ENCODE data around the gene PCMT1. TPM values are rescaled to one million over a fixed set of nuclear protein-coding genes. Genes with fewer than 3 reads are reported as not detected.

The PCMT1 gene
- total RNA-seq, result 44.9 and 50.8 TPM in 2 replicates

DNA sequence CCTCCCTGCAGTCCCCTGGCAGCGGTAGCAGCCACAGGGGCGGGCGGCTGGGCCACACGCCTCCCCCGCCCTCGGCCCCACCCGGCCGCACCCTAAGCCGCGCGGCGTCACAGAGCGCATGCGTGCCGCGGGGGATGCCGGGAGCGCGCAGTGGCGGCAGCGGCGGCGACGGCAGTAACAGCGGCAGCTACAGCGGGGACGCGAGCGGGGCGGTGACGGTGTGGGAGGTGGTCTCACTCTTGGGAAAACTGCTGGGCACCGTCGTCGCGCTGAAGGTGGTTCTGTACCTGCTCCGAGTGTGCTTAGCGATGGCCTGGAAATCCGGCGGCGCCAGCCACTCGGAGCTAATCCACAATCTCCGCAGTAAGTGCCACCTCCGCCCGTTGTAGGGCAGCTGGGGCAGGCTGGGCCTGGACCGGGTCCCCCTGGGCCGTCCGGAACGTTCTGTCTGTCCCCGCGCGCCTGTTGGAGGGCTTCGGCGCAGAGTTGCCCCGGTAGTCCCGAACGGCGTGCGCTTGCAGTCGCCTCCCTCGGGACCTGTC is at the start of gene PCMT1:
Gene PCMT1 (plus strand): TSS at position 148 of the 542 bp plus-strand sequence. CDS start 161 bp downstream, at position 309.
- ChIA-PET CTCF (no interaction called here), POLR2A (interaction anchor here (0.6 to 5.5 kb wide), 7 partner anchors 14 to 1506 kb away, joined by 3 to 55 read pairs (median 3); partner anchors contain the start of genes LATS1 and PPIL4)
- Mint-ChIP-seq H3K9me3 (no peaks in the 10 kb centered on the region), H3K4me3 (peak within 1 kb of the TSS; percentile 88), H3K36me3 (ENCODE audit: low read depth) (peaks cover 10% of the 10 kb centered on the region), H3K27me3 (no peaks in the 10 kb centered on the region), H3K4me1 (peaks cover 29% of the 10 kb centered on the region), H3K27ac (peak within 1 kb of the TSS; percentile 88)
- intact Hi-C loops (cut with micrococcal nuclease), result loop anchor here (1.0 to 5.0 kb wide), 3 partner anchors 12 to 432 kb away; partner anchors contain the start of genes GINM1 and TAB2
- TF ChIP-seq, protein P1, sequence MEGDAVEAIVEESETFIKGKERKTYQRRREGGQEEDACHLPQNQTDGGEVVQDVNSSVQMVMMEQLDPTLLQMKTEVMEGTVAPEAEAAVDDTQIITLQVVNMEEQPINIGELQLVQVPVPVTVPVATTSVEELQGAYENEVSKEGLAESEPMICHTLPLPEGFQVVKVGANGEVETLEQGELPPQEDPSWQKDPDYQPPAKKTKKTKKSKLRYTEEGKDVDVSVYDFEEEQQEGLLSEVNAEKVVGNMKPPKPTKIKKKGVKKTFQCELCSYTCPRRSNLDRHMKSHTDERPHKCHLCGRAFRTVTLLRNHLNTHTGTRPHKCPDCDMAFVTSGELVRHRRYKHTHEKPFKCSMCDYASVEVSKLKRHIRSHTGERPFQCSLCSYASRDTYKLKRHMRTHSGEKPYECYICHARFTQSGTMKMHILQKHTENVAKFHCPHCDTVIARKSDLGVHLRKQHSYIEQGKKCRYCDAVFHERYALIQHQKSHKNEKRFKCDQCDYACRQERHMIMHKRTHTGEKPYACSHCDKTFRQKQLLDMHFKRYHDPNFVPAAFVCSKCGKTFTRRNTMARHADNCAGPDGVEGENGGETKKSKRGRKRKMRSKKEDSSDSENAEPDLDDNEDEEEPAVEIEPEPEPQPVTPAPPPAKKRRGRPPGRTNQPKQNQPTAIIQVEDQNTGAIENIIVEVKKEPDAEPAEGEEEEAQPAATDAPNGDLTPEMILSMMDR (IDR thresholded peaks at IDR 0.05), result no peak
- DNase-seq (peak; percentile 97), ATAC-seq (ENCODE audit: low read depth) (peak; percentile 87)

DNA sequence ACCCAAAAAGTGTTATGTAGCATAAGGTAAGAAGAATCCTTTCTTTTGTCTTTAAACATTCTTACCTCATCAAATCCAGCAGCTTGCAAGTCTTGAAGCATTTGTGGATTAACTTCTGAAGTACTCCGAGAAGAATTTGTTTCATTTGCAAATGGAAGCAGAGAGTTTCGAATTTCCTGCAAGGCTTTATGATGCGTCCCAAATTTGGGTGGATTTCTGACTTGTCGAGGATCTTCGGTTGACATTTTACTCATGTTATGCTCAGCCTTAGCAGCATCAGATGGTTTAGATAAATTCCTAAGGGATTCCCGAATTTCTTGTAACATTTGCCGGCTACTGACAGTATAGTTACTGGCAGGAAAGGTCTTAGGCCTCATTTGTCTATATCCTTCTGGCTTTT is 47.8 kb upstream of the PCMT1 start:
- TF ChIP-seq, protein P1 (IDR thresholded peaks at IDR 0.05), result no peak
- Mint-ChIP-seq H3K36me3 (ENCODE audit: low read depth) (peaks cover 29% of the 10 kb centered on the region), H3K27me3 (no peaks in the 10 kb centered on the region), H3K4me3 (no peak overlapping the region), H3K27ac (no peak overlapping the region), H3K9me3 (no peaks in the 10 kb centered on the region), H3K4me1 (peaks cover 12% of the 10 kb centered on the region)
- CTCF ChIA-PET, result no interaction called here
- no peak for DNase-seq
- POLR2A ChIA-PET, result interaction anchor here (0.7 kb wide), 1 partner anchor 954 kb away, joined by 9 read pairs; no protein-coding TSS in a partner anchor
- intact Hi-C loops (cut with micrococcal nuclease), result no loop called here
- no peak for ATAC-seq (ENCODE audit: low read depth)

DNA sequence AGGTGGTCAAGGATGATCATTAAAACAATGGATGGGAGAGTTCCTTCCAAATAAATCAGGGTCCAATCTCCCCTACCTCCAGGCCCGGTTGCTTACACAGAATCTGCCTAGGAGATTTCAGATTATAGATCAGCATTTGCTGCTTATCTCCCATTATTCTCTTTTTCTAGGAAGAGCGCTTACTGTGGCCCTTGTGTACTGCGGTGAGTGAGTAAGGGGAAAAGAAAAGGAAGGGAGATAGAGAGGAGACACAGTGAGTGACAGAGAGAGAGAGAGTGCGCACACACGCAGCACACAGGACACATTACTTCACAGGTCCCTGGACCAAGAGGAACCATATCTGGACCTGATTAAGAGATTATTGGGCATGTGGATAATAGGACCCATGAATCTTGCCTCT is 37.8 kb upstream of the PCMT1 start:
- no peak overlapping the region for H3K27ac Mint-ChIP-seq
- TF ChIP-seq, protein P1 (IDR thresholded peaks at IDR 0.05), result no peak
- POLR2A ChIA-PET, result interaction anchor here (0.7 kb wide), 1 partner anchor 41 kb away, joined by 3 read pairs; no protein-coding TSS in a partner anchor
- H3K27me3 Mint-ChIP-seq, result no peaks in the 10 kb centered on the region
- CTCF ChIA-PET, result no interaction called here
- no peak overlapping the region for H3K4me3 Mint-ChIP-seq
- no peak for ATAC-seq (ENCODE audit: low read depth)
- H3K36me3 Mint-ChIP-seq (ENCODE audit: low read depth), result peaks cover 19% of the 10 kb centered on the region
- no peaks in the 10 kb centered on the region for H3K9me3 Mint-ChIP-seq
- H3K4me1 Mint-ChIP-seq, result peaks cover 62% of the 10 kb centered on the region
- intact Hi-C loops (cut with micrococcal nuclease), result no loop called here
- DNase-seq, result no peak

DNA sequence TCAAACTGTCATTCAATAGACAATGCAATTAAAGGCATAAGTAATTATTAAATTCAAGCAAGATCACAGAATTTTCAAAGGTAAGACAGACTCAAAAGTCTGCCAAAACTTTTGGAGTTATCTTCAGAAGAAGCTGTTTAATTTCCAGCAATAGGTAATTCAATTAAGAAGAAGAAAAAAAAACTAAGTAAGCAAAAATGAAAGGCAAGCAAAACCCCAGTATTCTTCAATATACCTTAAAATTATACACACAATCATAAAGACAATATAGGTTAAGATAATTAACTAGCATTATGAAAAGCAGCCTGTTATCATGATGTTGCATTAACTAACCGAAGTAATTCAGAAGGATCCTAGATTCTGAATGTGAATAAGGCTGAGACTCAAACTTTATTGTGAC is 35.1 kb upstream of the PCMT1 start:
- Mint-ChIP-seq H3K4me1 (peaks cover 47% of the 10 kb centered on the region), H3K4me3 (no peak overlapping the region), H3K36me3 (ENCODE audit: low read depth) (peaks cover 28% of the 10 kb centered on the region), H3K9me3 (no peaks in the 10 kb centered on the region), H3K27ac (no peak overlapping the region), H3K27me3 (no peaks in the 10 kb centered on the region)
- TF ChIP-seq, protein P1 (IDR thresholded peaks at IDR 0.05), result no peak
- no peak for DNase-seq
- POLR2A ChIA-PET, result no interaction called here
- CTCF ChIA-PET, result no interaction called here
- ATAC-seq (ENCODE audit: low read depth), result no peak
- intact Hi-C loops (cut with micrococcal nuclease), result no loop called here

DNA sequence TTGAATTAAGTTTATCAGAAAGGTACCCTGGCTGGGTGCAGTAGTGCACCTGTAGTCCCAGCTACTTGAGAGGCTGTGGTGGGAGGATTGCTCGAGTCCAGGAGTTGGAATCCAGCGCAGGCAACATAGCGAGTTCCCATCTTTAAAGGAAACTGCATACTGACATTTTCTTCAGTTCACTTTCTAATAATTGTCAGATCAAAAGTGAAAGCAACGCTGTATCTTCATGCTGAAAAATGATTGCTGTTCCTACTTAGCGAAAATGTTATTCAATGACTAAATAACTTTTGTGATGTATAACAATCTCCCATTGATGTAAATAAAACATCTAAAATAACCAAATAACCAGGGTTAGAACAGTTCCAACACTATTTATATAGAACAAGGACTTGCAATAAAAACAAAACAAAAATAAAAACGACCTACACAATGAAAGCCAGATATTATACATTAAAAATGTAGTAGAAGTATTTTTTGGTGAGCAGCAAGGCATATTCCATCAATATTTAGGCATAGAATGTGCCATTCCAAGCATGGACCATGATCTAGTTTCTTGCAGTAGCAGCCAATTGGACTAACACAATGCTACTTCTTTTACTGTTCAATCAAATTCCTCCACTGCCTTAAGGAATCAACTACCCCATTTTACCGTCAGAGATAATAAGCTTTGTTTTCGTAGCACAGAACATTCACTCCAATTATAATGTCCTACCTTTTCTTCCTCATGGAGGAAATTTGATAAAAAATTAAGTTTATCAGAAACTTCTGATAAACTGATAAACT is 33.2 kb upstream of the PCMT1 start:
- no peaks in the 10 kb centered on the region for H3K27me3 Mint-ChIP-seq
- no peak for DNase-seq
- H3K36me3 Mint-ChIP-seq (ENCODE audit: low read depth), result peaks cover 18% of the 10 kb centered on the region
- peaks cover 33% of the 10 kb centered on the region for H3K4me1 Mint-ChIP-seq
- H3K27ac Mint-ChIP-seq, result peak overlapping the region; percentile 66
- ATAC-seq (ENCODE audit: low read depth), result no peak
- H3K4me3 Mint-ChIP-seq, result peak overlapping the region; percentile 95
- CTCF ChIA-PET, result no interaction called here
- POLR2A ChIA-PET, result interaction anchor here (1.1 to 2.6 kb wide), 2 partner anchors 32 to 683 kb away, joined by 3 to 55 read pairs; partner anchors contain the start of genes NUP43 and PCMT1
- TF ChIP-seq, protein P1 (IDR thresholded peaks at IDR 0.05), result no peak
- no peaks in the 10 kb centered on the region for H3K9me3 Mint-ChIP-seq
- intact Hi-C loops (cut with micrococcal nuclease), result loop anchor here (2.0 to 5.0 kb wide), 3 partner anchors 68 to 291 kb away; partner anchors contain the start of genes KATNA1 and PPIL4

All from activated B cell treated with CpG ODN at 0.5 μM for 24 hours (primary cell).